Sigmoid colon (tissue), 7 donors: ENCODE measurements around the gene TMEM106C. TPM values are rescaled to one million over a fixed set of nuclear protein-coding genes. Genes with fewer than 3 reads are reported as not detected.

Experiments used
- DNase-seq: peaks from one replicate; pipeline ENCODE4 v3.0.0-alpha.2; 2019
- H3K27ac ChIP-seq, 4 donors: fragments of 200-600 bp; sonication (generic); one replicate each; pipeline ENCODE4 v1.5.1; 2016 to 2019; ENCODE audit warnings: mild to moderate bottlenecking in 1 of 4
- H3K27me3 ChIP-seq, 3 donors: fragments of 200-600 bp; sonication (generic); one replicate each; pipeline ENCODE4 v1.5.1; 2019; ENCODE audit warnings: mild to moderate bottlenecking in 1 of 3
- H3K36me3 ChIP-seq, 4 donors: fragments of 200-600 bp; sonication (generic); one replicate each; pipeline ENCODE4 v1.5.1; 2016 to 2019
- H3K4me1 ChIP-seq, 4 donors: fragments of 200-600 bp; sonication (generic); one replicate each; pipeline ENCODE4 v1.5.1; 2017 to 2019
- H3K4me3 ChIP-seq, 4 donors: fragments of 200-600 bp; sonication (generic); one replicate each; pipeline ENCODE4 v1.5.1; 2017 to 2019; ENCODE audit warnings: mild to moderate bottlenecking in 2 of 4, moderate library complexity in 1 of 4
- H3K9me3 ChIP-seq, 4 donors: fragments of 200-600 bp in 3 of 4; sonication (generic) in 3 of 4; one replicate each; pipeline versions ENCODE4 v1.5.1 to v1.6.1; 2013 to 2019
- CTCF ChIP-seq, 4 experiments: fragments of 450-650 bp in 3 of 4; fragments of 200-600 bp in 1 of 4; IDR thresholded peaks; one replicate each; pipeline ENCODE4 v1.5.1; 2016 to 2019; ENCODE audit warnings: antibody characterized with exemption in 4 of 4, mild to moderate bottlenecking in 3 of 4, moderate library complexity in 2 of 4
- EP300 ChIP-seq, 4 donors: sonication (generic); formaldehyde crosslinking; IDR thresholded peaks; one replicate each; pipeline ENCODE4 v1.6.1; 2017; ENCODE audit warnings: antibody characterized with exemption in 4 of 4
- POLR2A ChIP-seq, 2 donors: fragments of 450-650 bp; IDR thresholded peaks; one replicate each; pipeline ENCODE4 v1.6.1; 2016; ENCODE audit warnings: antibody characterized with exemption in 2 of 2, mild to moderate bottlenecking in 2 of 2, moderate library complexity in 2 of 2
- POLR2AphosphoS5 ChIP-seq, 4 donors: sonication (generic); formaldehyde crosslinking; IDR thresholded peaks; one replicate each; pipeline ENCODE4 v1.6.1; 2017; ENCODE audit warnings: antibody characterized with exemption in 4 of 4
- WGBS, 2 donors: extraction: QIAGEN DNeasy Blood & Tissue Kit; methylation state at CpG; one replicate each; pipeline ENCODE4 v1.1.7; 2013; 5-methylcytosine and 5-hydroxymethylcytosine counted together
- intact Hi-C: fragments of 100-400 bp; cut with DNase I; formaldehyde crosslinking; loops from one replicate; pipeline ENCODE4 v1.15.1; 2023
- polyA plus RNA-seq, 3 donors: library from polyadenylated mRNA; stranded (reverse); fragments of 200-250 nt; gene quantifications; one replicate each; pipeline ENCODE4 v1.2.3, GENCODE V29; 2013
- total RNA-seq, 4 donors: library from RNA; depleted of rRNA; stranded (reverse); fragments of >200 nt; gene quantifications; one replicate each; pipeline ENCODE4 v1.1.0, GENCODE V29; 2016
- donor health status: healthy with polysubstance abuse.
- donor health status: Bipolar disorder and iron deficiency.
- donor health status: healthy.

The TMEM106C gene
- total and polyA plus RNA-seq, 7 donors, result 46.2 to 199 (median 122) TPM

GRCh38 chr12:48005750-48006021 lies 42.3 kb downstream of the TMEM106C start:
- DNase-seq, result no peak
- Histone ChIP-seq H3K4me3 (no peak overlapping the region), H3K27ac (no peak overlapping the region), H3K4me1 (peaks cover 0 to 45% (median 43%) of the 10 kb centered on the region in 4 donors), H3K9me3 (no peaks in the 10 kb centered on the region), H3K27me3 (peaks cover 29 to 82% (median 46%) of the 10 kb centered on the region in 3 donors), H3K36me3 (no peaks in the 10 kb centered on the region)
- intact Hi-C loops, result no loop called here
- no peak for TF ChIP-seq CTCF (IDR thresholded peaks at IDR 0.05)
- TF ChIP-seq POLR2AphosphoS5 (IDR thresholded peaks at IDR 0.05), result no peak
- TF ChIP-seq POLR2A (IDR thresholded peaks at IDR 0.05), result no peak
- TF ChIP-seq EP300 (IDR thresholded peaks at IDR 0.05), result no peak

GRCh38 chr12:48007206-48007605 lies 43.8 kb downstream of the TMEM106C start:
- intact Hi-C loops, result no loop called here
- 81 to 92% methylated on average over 4 of the region's 4 CpGs for WGBS, 2 donors
- Histone ChIP-seq H3K4me3 (no peak overlapping the region), H3K4me1 (peaks cover 0 to 30% (median 28%) of the 10 kb centered on the region in 4 donors), H3K27me3 (peaks cover 26 to 71% (median 43%) of the 10 kb centered on the region in 3 donors), H3K36me3 (no peaks in the 10 kb centered on the region), H3K27ac (no peak overlapping the region), H3K9me3 (no peaks in the 10 kb centered on the region)
- TF ChIP-seq POLR2AphosphoS5 (IDR thresholded peaks at IDR 0.05) (no peak), POLR2A (IDR thresholded peaks at IDR 0.05) (no peak), EP300 (IDR thresholded peaks at IDR 0.05) (no peak), CTCF (IDR thresholded peaks at IDR 0.05) (no peak)
- no peak for DNase-seq

- WGBS, 2 donors, result 61 to 82% methylated on average over 2 of the region's 2 CpGs
- no peak for DNase-seq
- no peaks in the 10 kb centered on the region for H3K36me3 ChIP-seq
- peaks cover 19 to 59% (median 33%) of the 10 kb centered on the region in 3 donors for H3K27me3 ChIP-seq
- peaks cover 0 to 19% (median 17%) of the 10 kb centered on the region in 4 donors for H3K4me1 ChIP-seq
- intact Hi-C loops, result no loop called here
- no peak overlapping the region for H3K27ac ChIP-seq
- H3K9me3 ChIP-seq, result no peaks in the 10 kb centered on the region
- TF ChIP-seq EP300 (IDR thresholded peaks at IDR 0.05), result no peak
- no peak for TF ChIP-seq POLR2A (IDR thresholded peaks at IDR 0.05)
- no peak for TF ChIP-seq POLR2AphosphoS5 (IDR thresholded peaks at IDR 0.05)
- TF ChIP-seq CTCF (IDR thresholded peaks at IDR 0.05), result no peak
- no peak overlapping the region for H3K4me3 ChIP-seq
Measured at GRCh38 chr12:48008349-48008748, 45.0 kb downstream of the TMEM106C start.

GRCh38 chr12:48008950-48009349 lies 45.6 kb downstream of the TMEM106C start:
- TF ChIP-seq EP300 (IDR thresholded peaks at IDR 0.05) (no peak), CTCF (IDR thresholded peaks at IDR 0.05) (no peak), POLR2A (IDR thresholded peaks at IDR 0.05) (no peak), POLR2AphosphoS5 (IDR thresholded peaks at IDR 0.05) (no peak)
- Histone ChIP-seq H3K4me3 (no peak overlapping the region), H3K27me3 (peaks cover 15 to 53% (median 27%) of the 10 kb centered on the region in 3 donors), H3K9me3 (no peaks in the 10 kb centered on the region), H3K36me3 (no peaks in the 10 kb centered on the region), H3K4me1 (peaks cover 0 to 13% (median 11%) of the 10 kb centered on the region in 4 donors), H3K27ac (no peak overlapping the region)
- 87 to 93% methylated on average over 4 of the region's 4 CpGs for WGBS, 2 donors
- no peak for DNase-seq
- intact Hi-C loops, result no loop called here

GRCh38 chr12:48009471-48009870 lies 46.1 kb downstream of the TMEM106C start:
- no peak for DNase-seq
- Histone ChIP-seq H3K36me3 (no peaks in the 10 kb centered on the region), H3K4me3 (no peak overlapping the region), H3K9me3 (no peaks in the 10 kb centered on the region), H3K27ac (no peak overlapping the region), H3K27me3 (peaks cover 10 to 48% (median 22%) of the 10 kb centered on the region in 3 donors), H3K4me1 (peaks cover 0 to 8% (median 5%) of the 10 kb centered on the region in 4 donors)
- intact Hi-C loops, result no loop called here
- TF ChIP-seq EP300 (IDR thresholded peaks at IDR 0.05) (no peak), POLR2A (IDR thresholded peaks at IDR 0.05) (no peak), POLR2AphosphoS5 (IDR thresholded peaks at IDR 0.05) (no peak), CTCF (IDR thresholded peaks at IDR 0.05) (no peak)
- WGBS, 2 donors, result 47 to 83% methylated on average over 1 of the region's 1 CpG
